Ishikawa (cell line): ENCODE data around the gene CNPPD1.

Experiments
- CEBPB ChIP-seq: IDR thresholded peaks from 2 replicates; pipeline ENCODE4 v1.6.1; 2012
- CREB1 ChIP-seq: IDR thresholded peaks from 2 replicates; pipeline ENCODE4 v1.6.1; 2012; ENCODE audit warnings: low read depth
- EGR1 ChIP-seq: IDR thresholded peaks from 2 replicates; pipeline ENCODE4 v1.6.1; 2012
- EP300 ChIP-seq: IDR thresholded peaks from 2 replicates; pipeline ENCODE4 v1.6.1; 2012; ENCODE audit warnings: borderline replicate concordance
- FOXM1 ChIP-seq: IDR thresholded peaks from 2 replicates; pipeline ENCODE4 v1.6.1; 2012; ENCODE audit warnings: low read depth, borderline replicate concordance
- RAD21 ChIP-seq: IDR thresholded peaks from 2 replicates; pipeline ENCODE4 v1.6.1; 2012; ENCODE audit warnings: low read depth
- TAF1 ChIP-seq: IDR thresholded peaks from 2 replicates; pipeline ENCODE4 v1.6.1; 2012; ENCODE audit warnings: low read depth, mild to moderate bottlenecking
- TCF12 ChIP-seq: IDR thresholded peaks from 2 replicates; pipeline ENCODE4 v1.6.1; 2012; ENCODE audit warnings: low read depth
- TEAD4 ChIP-seq: IDR thresholded peaks from 2 replicates; pipeline ENCODE4 v1.6.1; 2012
- YY1 ChIP-seq: IDR thresholded peaks from 2 replicates; pipeline ENCODE4 v1.6.1; 2012; ENCODE audit warnings: low read depth
- ZBTB7A ChIP-seq: IDR thresholded peaks from 2 replicates; pipeline ENCODE4 v1.6.1; 2012; ENCODE audit warnings: low read depth
- TF ChIP-seq, protein P1 (sequence below): IDR thresholded peaks from 2 replicates; pipeline ENCODE4 v1.6.1; 2012
- TF ChIP-seq, protein P2 (sequence below): IDR thresholded peaks from 2 replicates; pipeline ENCODE4 v1.6.1; 2012; ENCODE audit warnings: low read depth, mild to moderate bottlenecking
- TF ChIP-seq, protein P3 (sequence below): IDR thresholded peaks from 2 replicates; pipeline ENCODE4 v1.6.1; 2012

CNPPD1 gene

DNA sequence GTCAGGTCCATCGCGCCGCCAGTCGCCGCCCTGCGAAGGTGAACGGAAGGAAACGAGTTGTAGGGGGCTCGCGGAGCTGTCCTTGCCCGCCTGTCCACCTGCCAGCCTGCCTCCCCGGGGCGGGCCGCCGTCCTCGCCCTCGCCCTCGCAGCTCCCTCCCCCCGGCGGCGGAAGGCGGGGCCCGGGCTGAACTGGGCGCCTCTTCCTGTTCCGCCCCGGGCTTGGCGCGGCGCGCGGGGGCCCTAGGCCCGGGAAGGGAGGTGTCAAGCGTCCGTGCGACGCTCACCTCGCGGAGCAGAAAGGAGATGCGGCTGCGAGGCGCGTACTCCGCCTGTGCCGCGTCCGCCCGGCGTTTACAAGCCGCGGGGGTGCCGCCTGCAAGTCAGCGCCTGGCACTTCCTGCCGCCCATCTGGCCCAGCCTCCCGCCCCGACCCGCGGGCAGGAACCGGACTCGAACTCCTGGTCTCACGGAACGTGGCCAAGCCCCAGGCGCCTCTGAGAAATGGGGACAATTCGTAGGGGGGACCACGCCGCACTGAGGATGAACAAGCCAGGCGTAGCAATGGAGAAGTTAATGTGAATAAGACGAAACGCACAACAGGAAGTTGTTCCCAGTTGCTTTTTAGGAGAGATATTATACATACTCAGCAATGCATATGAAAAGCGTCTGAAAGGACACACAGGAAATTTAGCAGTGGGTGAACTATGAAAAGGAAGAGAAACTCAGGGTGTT, at the start of gene CNPPD1:
Gene CNPPD1 (minus strand): TSS at position 108 of the 734 bp plus-strand sequence. CDS start 97 bp downstream, at position 11.
- TF ChIP-seq, protein P1, sequence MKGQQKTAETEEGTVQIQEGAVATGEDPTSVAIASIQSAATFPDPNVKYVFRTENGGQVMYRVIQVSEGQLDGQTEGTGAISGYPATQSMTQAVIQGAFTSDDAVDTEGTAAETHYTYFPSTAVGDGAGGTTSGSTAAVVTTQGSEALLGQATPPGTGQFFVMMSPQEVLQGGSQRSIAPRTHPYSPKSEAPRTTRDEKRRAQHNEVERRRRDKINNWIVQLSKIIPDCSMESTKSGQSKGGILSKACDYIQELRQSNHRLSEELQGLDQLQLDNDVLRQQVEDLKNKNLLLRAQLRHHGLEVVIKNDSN: peak; percentile 1; the same call in 1 of the 2 replicates
- TF ChIP-seq, protein P2, sequence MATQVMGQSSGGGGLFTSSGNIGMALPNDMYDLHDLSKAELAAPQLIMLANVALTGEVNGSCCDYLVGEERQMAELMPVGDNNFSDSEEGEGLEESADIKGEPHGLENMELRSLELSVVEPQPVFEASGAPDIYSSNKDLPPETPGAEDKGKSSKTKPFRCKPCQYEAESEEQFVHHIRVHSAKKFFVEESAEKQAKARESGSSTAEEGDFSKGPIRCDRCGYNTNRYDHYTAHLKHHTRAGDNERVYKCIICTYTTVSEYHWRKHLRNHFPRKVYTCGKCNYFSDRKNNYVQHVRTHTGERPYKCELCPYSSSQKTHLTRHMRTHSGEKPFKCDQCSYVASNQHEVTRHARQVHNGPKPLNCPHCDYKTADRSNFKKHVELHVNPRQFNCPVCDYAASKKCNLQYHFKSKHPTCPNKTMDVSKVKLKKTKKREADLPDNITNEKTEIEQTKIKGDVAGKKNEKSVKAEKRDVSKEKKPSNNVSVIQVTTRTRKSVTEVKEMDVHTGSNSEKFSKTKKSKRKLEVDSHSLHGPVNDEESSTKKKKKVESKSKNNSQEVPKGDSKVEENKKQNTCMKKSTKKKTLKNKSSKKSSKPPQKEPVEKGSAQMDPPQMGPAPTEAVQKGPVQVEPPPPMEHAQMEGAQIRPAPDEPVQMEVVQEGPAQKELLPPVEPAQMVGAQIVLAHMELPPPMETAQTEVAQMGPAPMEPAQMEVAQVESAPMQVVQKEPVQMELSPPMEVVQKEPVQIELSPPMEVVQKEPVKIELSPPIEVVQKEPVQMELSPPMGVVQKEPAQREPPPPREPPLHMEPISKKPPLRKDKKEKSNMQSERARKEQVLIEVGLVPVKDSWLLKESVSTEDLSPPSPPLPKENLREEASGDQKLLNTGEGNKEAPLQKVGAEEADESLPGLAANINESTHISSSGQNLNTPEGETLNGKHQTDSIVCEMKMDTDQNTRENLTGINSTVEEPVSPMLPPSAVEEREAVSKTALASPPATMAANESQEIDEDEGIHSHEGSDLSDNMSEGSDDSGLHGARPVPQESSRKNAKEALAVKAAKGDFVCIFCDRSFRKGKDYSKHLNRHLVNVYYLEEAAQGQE: no peak
- peak; percentile 67; the same call in 1 of the 2 replicates for TF ChIP-seq TAF1
- TF ChIP-seq CEBPB: no peak
- TF ChIP-seq, protein P3, sequence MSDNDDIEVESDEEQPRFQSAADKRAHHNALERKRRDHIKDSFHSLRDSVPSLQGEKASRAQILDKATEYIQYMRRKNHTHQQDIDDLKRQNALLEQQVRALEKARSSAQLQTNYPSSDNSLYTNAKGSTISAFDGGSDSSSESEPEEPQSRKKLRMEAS: peak; percentile 88
- 0 out of 2 replicates have a peak, but pooled peaks have one; percentile 15 for TF ChIP-seq TCF12

DNA sequence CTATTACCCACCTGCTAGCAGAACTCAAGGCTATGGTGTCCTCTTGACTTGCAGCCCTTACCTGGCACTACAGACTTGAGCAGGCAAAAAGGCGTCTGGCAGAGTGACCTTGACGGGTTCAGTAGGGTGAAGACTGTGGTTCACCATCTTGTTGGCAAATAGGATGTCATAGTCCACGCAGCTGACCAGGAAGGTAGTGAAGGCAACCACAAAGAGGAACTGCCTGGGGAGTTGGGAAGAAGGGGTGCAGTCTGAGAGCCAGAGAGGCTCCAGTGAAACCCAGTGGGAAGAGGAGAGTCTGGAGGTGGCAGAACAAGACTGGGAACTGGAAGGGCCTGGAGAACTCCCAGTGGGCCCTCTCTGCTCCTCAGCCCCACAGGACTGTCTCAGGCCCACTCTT, 48.6 kb upstream of the CNPPD1 start:
- TF ChIP-seq FOXM1 (no peak), TEAD4 (no peak), EGR1 (no peak), YY1 (no peak)

DNA sequence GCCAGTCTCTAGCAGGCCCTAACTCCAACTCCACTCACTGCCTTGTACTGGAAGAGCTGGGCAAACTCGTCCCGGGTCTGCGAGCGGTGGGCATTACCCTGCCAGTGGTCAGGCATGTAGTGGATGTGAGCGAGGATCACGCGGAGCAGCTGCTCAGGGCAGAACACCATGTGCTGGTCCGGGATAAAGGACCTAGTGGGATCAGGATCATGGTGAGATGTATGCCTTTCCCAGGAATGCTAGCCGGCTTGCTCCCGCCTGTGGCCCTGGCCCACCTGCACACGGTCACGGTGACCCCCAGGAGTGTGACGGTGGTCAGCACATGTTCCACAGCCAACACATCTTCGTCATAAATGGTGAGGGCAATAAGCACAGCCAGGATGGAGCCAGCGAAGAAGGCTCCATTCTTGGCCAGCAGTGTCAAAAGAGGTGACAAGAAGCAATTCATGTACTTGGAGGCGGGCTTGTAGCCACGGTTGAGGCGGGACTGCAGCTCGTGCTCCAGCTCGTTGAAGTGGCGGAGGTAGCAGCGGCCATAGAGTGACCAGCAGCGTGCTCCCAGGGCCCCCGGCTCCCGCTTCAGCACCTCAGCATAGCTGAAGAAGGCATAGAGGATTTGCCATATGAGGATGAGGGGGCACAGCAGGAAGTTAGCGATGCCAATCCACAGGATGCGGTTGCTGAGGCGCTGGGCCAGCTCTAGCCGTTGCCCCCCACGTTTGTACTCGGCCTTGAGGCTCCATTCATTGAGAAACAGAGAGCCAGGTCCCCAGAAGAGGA, 47.3 kb upstream of the CNPPD1 start:
- TF ChIP-seq TCF12 (no peak), EP300 (no peak), TAF1 (no peak)
- TF ChIP-seq, protein P2: no peak

DNA sequence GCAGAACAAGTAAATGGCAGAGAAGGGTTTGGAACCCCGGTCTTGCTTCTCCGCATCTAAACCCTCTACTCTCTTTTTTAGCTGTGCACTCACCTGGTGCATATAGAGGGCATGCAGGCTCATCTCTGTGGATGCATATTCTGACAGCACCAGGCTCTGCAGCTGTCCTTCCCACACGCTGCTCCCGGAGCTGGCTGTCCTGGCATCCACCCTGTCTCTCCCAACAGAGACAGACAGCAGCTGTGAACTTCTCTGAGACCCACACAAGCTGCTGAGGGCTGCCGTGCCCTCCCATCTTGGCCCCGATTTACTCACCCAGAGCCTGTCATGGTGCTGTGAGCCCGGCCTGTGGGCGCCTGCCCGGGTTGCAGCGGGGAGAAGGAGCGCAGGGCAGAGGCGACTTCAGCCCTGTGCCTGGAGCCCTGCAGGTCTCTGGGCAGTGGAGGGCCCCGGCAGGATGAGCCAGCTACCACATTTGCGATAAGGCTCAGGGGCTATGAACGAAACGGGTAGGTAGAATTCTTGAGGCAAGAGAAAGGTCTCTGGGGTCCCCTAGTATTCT, 45.3 kb upstream of the CNPPD1 start:
- no peak for TF ChIP-seq CREB1
- TF ChIP-seq YY1: no peak
- TF ChIP-seq TCF12: no peak
- TF ChIP-seq FOXM1: no peak
- TF ChIP-seq, protein P1: no peak
- no peak for TF ChIP-seq EP300
- no peak for TF ChIP-seq ZBTB7A
- TF ChIP-seq CEBPB: no peak
- TF ChIP-seq TAF1: no peak
- TF ChIP-seq, protein P2: no peak

DNA sequence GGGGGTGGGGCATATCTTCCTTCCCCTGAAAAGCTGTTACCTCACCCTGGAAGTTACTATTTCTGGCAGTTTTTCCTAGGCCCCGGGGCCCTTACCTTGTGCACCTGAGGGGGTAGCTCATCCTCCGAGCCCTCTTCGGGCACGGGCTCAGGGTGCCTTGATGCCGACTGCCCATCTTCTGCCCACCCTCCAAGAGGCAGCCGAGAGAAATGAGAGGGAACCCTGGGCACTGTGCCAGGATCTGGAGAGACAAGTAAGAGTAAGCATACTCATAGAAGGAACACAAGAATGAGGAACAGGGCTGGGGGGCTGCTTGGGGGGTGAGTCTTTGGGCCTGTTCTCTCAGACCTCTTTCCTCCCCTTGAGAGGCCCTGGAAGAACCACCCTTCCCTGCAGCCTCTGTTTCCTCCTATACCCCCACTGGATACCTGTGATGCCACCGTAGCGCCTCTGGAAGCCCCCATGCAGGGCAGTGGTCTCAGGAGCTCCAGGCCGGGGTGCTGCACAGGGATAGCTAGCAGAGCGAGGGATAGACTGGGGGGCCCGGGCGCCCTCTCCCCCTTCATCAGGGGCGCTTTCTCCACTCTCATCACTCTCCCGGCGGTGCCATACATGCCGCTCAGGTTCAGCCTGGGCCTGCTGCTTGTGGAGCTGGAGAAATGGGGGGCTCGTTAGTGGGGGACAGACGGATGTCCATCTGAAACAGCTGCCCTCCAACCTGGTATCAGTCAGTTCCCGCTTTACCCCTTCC, 44.1 kb upstream of the CNPPD1 start:
- TF ChIP-seq, protein P3: no peak
- TF ChIP-seq RAD21 (no peak), ZBTB7A (no peak), EGR1 (no peak), CEBPB (no peak), FOXM1 (no peak), TEAD4 (no peak), EP300 (no peak)
- TF ChIP-seq, protein P1: no peak
